Measurements from ENCODE around the gene FOXR1.

- TF ChIP-seq, protein P1, sequence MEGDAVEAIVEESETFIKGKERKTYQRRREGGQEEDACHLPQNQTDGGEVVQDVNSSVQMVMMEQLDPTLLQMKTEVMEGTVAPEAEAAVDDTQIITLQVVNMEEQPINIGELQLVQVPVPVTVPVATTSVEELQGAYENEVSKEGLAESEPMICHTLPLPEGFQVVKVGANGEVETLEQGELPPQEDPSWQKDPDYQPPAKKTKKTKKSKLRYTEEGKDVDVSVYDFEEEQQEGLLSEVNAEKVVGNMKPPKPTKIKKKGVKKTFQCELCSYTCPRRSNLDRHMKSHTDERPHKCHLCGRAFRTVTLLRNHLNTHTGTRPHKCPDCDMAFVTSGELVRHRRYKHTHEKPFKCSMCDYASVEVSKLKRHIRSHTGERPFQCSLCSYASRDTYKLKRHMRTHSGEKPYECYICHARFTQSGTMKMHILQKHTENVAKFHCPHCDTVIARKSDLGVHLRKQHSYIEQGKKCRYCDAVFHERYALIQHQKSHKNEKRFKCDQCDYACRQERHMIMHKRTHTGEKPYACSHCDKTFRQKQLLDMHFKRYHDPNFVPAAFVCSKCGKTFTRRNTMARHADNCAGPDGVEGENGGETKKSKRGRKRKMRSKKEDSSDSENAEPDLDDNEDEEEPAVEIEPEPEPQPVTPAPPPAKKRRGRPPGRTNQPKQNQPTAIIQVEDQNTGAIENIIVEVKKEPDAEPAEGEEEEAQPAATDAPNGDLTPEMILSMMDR (IDR thresholded peaks at IDR 0.05): no peak
- no peak for TF ChIP-seq POLR2A (IDR thresholded peaks at IDR 0.05)
Measured at GRCh38 chr11:118988280-118988679, 16.7 kb downstream of the FOXR1 start.

All from uterus (tissue), 2 donors.